22Rv1 (cell line): ENCODE results near the gene LRRC42.

ENCODE experiments used
- CTCF ChIP-seq: fragments of 450-650 bp; IDR thresholded peaks from 2 replicates; pipeline ENCODE4 v1.5.1; 2017; ENCODE audit warnings: mild to moderate bottlenecking
- ZFX ChIP-seq: fragments of 450-650 bp; IDR thresholded peaks from 2 replicates; pipeline ENCODE4 v1.6.1; 2017; ENCODE audit warnings: antibody characterized with exemption, borderline replicate concordance

- no peak for TF ChIP-seq CTCF
- TF ChIP-seq ZFX = no peak
Observed at GRCh38 chr1:53947172-53947907, 1.2 kb downstream of the LRRC42 start.
